OCI-LY1 (cell line): ENCODE results near the gene ELFN1.

Experiments used
- H2AFZ ChIP-seq: fragments of 200-600 bp; sonication (generic), shearing (Covaris generic); 2 replicates; pipeline ENCODE4 v1.6.0; 2014; ENCODE audit warnings: antibody characterized with exemption, mild to moderate bottlenecking, low read length
- H3F3A ChIP-seq: fragments of 200-600 bp; sonication (generic), shearing (Covaris generic); 2 replicates; pipeline ENCODE4 v1.6.0; 2014; ENCODE audit warnings: mild to moderate bottlenecking, antibody characterized with exemption, low read length, moderate library complexity; ENCODE audit not compliant: insufficient read depth
- H3K27ac ChIP-seq: fragments of 200-600 bp; sonication (generic); 2 replicates; pipeline ENCODE4 v1.5.1; 2014; ENCODE audit warnings: low read length, mixed run types, mild to moderate bottlenecking, low read depth; ENCODE audit not compliant: poor library complexity, severe bottlenecking
- H3K27me3 ChIP-seq: fragments of 200-600 bp; sonication (generic); 2 replicates; pipeline ENCODE4 v1.6.0; 2014; ENCODE audit warnings: antibody characterized with exemption, mild to moderate bottlenecking, low read length, moderate library complexity; ENCODE audit not compliant: insufficient read depth
- H3K36me3 ChIP-seq: fragments of 200-600 bp; sonication (generic); 2 replicates; pipeline ENCODE4 v1.6.1; 2014; ENCODE audit warnings: mild to moderate bottlenecking, antibody characterized with exemption, low read length, moderate library complexity, mixed read lengths; ENCODE audit not compliant: insufficient read depth
- H3K4me1 ChIP-seq: fragments of 200-600 bp; sonication (generic); 2 replicates; pipeline ENCODE4 v1.5.1; 2014; ENCODE audit warnings: mild to moderate bottlenecking, low read length, moderate library complexity; ENCODE audit not compliant: insufficient read depth, severe bottlenecking
- H3K4me2 ChIP-seq: fragments of 200-600 bp; sonication (generic), shearing (Covaris generic); 2 replicates; pipeline ENCODE4 v1.6.1; 2014; ENCODE audit warnings: low read length
- H3K4me3 ChIP-seq: fragments of 200-600 bp; sonication (generic); 2 replicates; pipeline ENCODE4 v1.5.1; 2014; ENCODE audit warnings: low read length, low read depth, mild to moderate bottlenecking, mixed read lengths; ENCODE audit not compliant: poor library complexity, severe bottlenecking
- H3K79me2 ChIP-seq: fragments of 200-600 bp; shearing (Covaris generic); 2 replicates; pipeline ENCODE4 v1.6.1; 2016; ENCODE audit warnings: mixed run types, low read length, mixed read lengths; ENCODE audit not compliant: insufficient read depth
- H3K9ac ChIP-seq: fragments of 200-600 bp; sonication (generic), shearing (Covaris generic); 2 replicates; pipeline ENCODE4 v1.6.1; 2014; ENCODE audit warnings: mild to moderate bottlenecking, low read length, mixed read lengths
- H3K9me2 ChIP-seq: fragments of 200-600 bp; sonication (generic), shearing (Covaris generic); 2 replicates; pipeline ENCODE4 v1.6.1; 2014; ENCODE audit warnings: low read depth, mild to moderate bottlenecking, low read length, mixed read lengths
- H3K9me3 ChIP-seq: fragments of 200-600 bp; shearing (Covaris generic); 2 replicates; pipeline ENCODE4 v1.6.1; 2014; ENCODE audit warnings: low read length, mixed read lengths
- H4K20me1 ChIP-seq: fragments of 200-600 bp; sonication (generic), shearing (Covaris generic); 2 replicates; pipeline ENCODE4 v1.6.0; 2016; ENCODE audit warnings: mild to moderate bottlenecking, low read length; ENCODE audit not compliant: insufficient read depth
- EZH2 ChIP-seq: fragments of 200-600 bp; sonication (generic), shearing (Covaris generic); IDR thresholded peaks from 2 replicates; pipeline ENCODE4 v1.8.0; 2017; ENCODE audit warnings: borderline replicate concordance, mixed run types, mild to moderate bottlenecking, antibody characterized with exemption, low read length, moderate library complexity, mixed read lengths
- TF ChIP-seq, protein P1 (sequence below): fragments of 200-600 bp; sonication (generic), shearing (Covaris generic); IDR thresholded peaks from 2 replicates; pipeline ENCODE4 v1.5.1; 2017; ENCODE audit warnings: mild to moderate bottlenecking, antibody characterized with exemption, low read length, moderate library complexity, mixed read lengths

The ELFN1 gene

DNA sequence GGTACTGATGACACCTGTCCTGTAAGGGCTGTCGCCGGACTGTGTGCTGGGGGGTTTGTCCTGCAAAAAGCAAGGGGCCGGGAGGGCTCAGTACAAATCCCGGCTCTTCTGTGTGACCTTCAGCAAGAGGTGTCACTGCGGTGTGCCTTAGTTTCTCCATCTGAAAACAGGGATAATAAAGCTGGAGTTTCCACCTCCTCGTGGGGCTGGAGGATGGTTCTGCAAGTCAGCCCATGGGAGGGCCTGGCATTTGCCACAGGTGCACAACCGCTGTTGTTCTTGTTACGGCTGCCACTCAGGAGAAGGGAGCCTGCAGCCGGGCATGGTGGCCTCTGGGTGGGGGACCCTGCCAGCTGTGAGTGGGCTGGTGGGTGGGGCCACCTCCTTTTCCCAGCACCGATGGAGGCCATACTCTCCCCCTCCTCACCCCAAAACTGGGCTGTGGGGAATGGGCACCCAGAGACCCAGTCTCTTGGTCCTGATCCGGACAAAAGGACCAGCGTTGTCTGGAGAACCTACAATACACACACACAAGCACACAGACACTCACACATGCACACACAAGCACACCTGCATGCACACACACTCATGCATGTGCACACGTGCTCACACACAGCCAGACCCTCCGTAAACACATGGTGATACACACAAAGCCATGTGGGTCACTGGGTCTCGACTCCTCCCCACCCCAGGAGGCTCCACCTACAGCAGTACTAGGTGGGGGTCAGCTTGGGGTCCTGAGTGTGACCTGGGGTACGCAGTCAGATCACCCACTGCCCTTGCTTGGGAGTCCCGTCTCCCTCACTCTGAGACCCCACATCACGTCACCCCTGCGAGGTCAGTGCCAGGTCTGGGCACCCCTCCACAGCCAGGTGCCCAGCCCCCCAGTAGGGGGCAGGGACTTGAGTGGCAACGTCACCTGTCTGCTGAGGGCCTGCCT is 34.1 kb downstream of the ELFN1 start:
- H2AFZ ChIP-seq: no peak overlapping the region
- no peaks in the 10 kb centered on the region for H4K20me1 ChIP-seq
- no peaks in the 10 kb centered on the region for H3K79me2 ChIP-seq
- H3K9me2 ChIP-seq: no peaks in the 10 kb centered on the region
- H3K36me3 ChIP-seq: no peaks in the 10 kb centered on the region
- H3K4me3 ChIP-seq: no peak overlapping the region
- peaks cover 5% of the 10 kb centered on the region for H3K27me3 ChIP-seq
- no peaks in the 10 kb centered on the region for H3K9me3 ChIP-seq
- H3K9ac ChIP-seq: no peak overlapping the region
- H3K4me2 ChIP-seq: no peak overlapping the region
- no peaks in the 10 kb centered on the region for H3K4me1 ChIP-seq
- H3F3A ChIP-seq: no peaks in the 10 kb centered on the region
- TF ChIP-seq, protein P1, sequence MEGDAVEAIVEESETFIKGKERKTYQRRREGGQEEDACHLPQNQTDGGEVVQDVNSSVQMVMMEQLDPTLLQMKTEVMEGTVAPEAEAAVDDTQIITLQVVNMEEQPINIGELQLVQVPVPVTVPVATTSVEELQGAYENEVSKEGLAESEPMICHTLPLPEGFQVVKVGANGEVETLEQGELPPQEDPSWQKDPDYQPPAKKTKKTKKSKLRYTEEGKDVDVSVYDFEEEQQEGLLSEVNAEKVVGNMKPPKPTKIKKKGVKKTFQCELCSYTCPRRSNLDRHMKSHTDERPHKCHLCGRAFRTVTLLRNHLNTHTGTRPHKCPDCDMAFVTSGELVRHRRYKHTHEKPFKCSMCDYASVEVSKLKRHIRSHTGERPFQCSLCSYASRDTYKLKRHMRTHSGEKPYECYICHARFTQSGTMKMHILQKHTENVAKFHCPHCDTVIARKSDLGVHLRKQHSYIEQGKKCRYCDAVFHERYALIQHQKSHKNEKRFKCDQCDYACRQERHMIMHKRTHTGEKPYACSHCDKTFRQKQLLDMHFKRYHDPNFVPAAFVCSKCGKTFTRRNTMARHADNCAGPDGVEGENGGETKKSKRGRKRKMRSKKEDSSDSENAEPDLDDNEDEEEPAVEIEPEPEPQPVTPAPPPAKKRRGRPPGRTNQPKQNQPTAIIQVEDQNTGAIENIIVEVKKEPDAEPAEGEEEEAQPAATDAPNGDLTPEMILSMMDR: no peak
- H3K27ac ChIP-seq: no peak overlapping the region

DNA sequence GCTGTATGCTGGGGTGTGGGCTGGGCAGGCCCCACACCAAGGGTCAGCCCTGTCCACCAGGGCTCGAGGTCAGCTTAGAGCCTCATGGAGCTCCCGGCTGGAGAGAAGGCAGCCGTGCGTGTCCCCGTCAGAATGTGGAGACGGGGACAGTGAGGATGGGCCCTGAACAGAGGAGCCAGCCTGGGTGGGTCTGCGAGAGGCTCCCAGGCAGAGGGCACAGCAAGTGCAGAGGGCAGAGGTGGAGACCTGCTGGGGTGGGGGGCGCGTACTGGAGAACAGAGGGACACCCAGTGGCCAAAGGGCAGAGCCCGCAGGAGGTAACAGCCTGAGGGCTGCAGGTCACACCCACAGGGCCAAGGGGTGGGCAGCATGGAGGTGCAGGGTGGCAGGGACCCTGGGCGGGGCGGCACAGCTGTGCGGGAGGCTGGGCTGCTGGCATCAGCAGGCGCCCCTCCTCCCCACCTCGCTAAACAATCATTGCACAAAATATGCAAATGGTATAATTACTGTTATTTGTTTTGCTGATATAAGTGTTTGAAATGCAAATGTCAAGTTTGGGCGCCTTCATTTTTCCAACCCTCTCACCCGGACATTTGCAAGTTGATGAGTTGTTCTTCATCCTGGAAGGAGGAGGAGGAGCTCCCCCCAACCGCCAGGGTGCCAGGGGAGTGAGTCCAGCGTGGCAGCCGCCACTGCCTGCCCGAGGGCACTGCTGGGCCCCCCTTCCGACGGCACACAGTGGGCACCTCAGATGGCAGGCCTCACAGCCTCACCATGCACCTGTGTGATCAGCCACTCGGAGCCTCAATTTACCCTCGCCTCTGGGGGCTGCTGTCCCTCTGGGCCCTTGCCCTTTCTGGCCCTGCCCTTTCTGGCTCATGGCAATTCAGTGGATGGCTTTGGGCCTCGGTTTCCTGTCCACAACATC is 35.0 kb downstream of the ELFN1 start:
- Histone ChIP-seq H3K4me3 (no peak overlapping the region), H3F3A (no peaks in the 10 kb centered on the region), H3K9ac (no peak overlapping the region), H3K27me3 (peaks cover 5% of the 10 kb centered on the region), H3K9me3 (peaks cover 7% of the 10 kb centered on the region), H3K36me3 (no peaks in the 10 kb centered on the region; the same call in 1 of the 2 replicates), H3K27ac (no peak overlapping the region), H4K20me1 (no peaks in the 10 kb centered on the region), H3K4me1 (no peaks in the 10 kb centered on the region), H3K79me2 (no peaks in the 10 kb centered on the region), H3K9me2 (no peaks in the 10 kb centered on the region), H3K4me2 (no peak overlapping the region), H2AFZ (no peak overlapping the region)
- TF ChIP-seq EZH2: no peak
- TF ChIP-seq, protein P1: no peak

DNA sequence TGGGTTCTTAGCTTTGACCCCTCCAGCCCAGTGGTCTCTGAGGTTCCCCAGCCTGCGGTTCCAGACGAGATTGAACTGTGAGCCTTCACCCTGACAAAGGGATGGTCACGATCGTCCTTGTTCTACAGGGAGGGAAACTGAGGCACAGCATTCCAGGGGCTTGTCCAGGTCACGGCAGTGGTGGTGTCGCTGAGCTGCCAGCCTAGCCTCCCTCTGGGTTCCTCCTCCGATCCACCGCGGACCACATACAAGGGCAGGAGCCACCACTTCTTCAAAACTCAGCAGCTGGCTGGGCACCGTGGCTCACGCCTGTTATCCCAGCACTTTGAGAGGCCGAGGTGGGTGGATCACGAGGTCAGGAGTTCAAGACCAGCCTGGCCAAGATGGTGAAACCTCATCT is 35.8 kb downstream of the ELFN1 start:
- H3K79me2 ChIP-seq: no peaks in the 10 kb centered on the region
- TF ChIP-seq EZH2: no peak
- TF ChIP-seq, protein P1: no peak
- H3K4me2 ChIP-seq: no peak overlapping the region
- peaks cover 7% of the 10 kb centered on the region for H3K9me3 ChIP-seq
- H3K27ac ChIP-seq: no peak overlapping the region
- H3K9ac ChIP-seq: no peak overlapping the region
- H3F3A ChIP-seq: no peaks in the 10 kb centered on the region
- H3K36me3 ChIP-seq: no peaks in the 10 kb centered on the region; the same call in 1 of the 2 replicates
- no peak overlapping the region for H3K4me3 ChIP-seq
- no peaks in the 10 kb centered on the region for H4K20me1 ChIP-seq
- H2AFZ ChIP-seq: no peak overlapping the region
- H3K9me2 ChIP-seq: no peaks in the 10 kb centered on the region
- H3K4me1 ChIP-seq: no peaks in the 10 kb centered on the region
- H3K27me3 ChIP-seq: peaks cover 5% of the 10 kb centered on the region
